ENCODE results near the gene DAAM1. TPM values are rescaled to one million over a fixed set of nuclear protein-coding genes. Genes with fewer than 3 reads are reported as not detected.
A peak's percentile ranks its signal among the peaks of the same experiment; 100 is the strongest.

The DAAM1 gene
- polyA plus RNA-seq, 3 donors: 3.2 to 6.3 (median 4.4) TPM

DNA sequence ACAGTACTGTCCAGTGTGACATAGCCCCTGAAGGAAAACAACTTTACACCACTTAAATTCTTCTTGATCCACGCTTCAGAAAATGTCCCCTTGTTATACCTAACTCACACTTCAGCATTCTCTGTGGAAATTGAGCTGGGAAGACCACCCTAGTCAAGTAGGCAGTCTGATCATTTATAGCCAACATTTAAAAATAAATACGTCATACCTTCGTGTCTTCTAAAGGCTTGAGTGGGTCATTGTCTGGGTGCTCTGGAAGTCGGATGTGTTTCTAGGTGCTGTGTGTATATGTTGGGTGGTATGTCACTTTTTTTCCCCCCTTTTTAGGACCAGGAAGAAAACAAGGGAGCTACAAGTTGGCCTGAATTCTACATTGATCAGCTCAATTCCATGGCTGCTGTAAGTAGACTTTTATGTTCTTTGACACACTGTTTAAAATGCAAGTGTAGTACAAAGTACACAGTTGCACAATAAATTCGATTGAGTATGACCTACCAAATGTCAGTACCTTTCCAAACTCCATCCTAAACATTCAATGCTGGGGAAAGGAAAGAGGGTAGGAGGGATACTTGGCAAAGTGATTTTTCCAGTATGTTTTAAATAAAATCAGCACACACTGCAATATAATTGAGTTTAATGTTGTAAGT is 126.6 kb downstream of the DAAM1 start:
- no peaks in the 10 kb centered on the region for H3K79me2 ChIP-seq (ENCODE audit: insufficient read depth, low read length)
- DNase-seq: no peak
- no peak overlapping the region for H3K9ac ChIP-seq (ENCODE audit: insufficient read depth, low read length, poor library complexity, severe bottlenecking)
- no peaks in the 10 kb centered on the region for H3K27me3 ChIP-seq (ENCODE audit: control insufficient read depth in 2 of 2, insufficient read depth in 2 of 2, low read length in 2 of 2)
- H3K27me3 Mint-ChIP-seq (ENCODE audit: low read depth in 3 of 3): no peaks in the 10 kb centered on the region
- intact Hi-C loops (cut with micrococcal nuclease): no loop called here
- H3K4me1 ChIP-seq (ENCODE audit: control insufficient read depth in 1 of 2, insufficient read depth in 2 of 2, low read length in 2 of 2): peaks cover 16 to 22% of the 10 kb centered on the region in 2 donors
- H3K9me3 Mint-ChIP-seq: no peaks in the 10 kb centered on the region
- no peaks in the 10 kb centered on the region for H4K20me1 ChIP-seq (ENCODE audit: insufficient read depth, low read length)
- 88% methylated on average over 1 of the region's 5 CpGs for WGBS (ENCODE audit: insufficient coverage)
- no peak overlapping the region for H2AFZ ChIP-seq (ENCODE audit: insufficient read depth, low read depth, low read length, poor library complexity, severe bottlenecking)
- H3K4me3 ChIP-seq (replicated peaks in 1 of 3; ENCODE audit: low read depth in 2 of 3, low read length in 3 of 3): no peak overlapping the region
- TF ChIP-seq, protein P1, sequence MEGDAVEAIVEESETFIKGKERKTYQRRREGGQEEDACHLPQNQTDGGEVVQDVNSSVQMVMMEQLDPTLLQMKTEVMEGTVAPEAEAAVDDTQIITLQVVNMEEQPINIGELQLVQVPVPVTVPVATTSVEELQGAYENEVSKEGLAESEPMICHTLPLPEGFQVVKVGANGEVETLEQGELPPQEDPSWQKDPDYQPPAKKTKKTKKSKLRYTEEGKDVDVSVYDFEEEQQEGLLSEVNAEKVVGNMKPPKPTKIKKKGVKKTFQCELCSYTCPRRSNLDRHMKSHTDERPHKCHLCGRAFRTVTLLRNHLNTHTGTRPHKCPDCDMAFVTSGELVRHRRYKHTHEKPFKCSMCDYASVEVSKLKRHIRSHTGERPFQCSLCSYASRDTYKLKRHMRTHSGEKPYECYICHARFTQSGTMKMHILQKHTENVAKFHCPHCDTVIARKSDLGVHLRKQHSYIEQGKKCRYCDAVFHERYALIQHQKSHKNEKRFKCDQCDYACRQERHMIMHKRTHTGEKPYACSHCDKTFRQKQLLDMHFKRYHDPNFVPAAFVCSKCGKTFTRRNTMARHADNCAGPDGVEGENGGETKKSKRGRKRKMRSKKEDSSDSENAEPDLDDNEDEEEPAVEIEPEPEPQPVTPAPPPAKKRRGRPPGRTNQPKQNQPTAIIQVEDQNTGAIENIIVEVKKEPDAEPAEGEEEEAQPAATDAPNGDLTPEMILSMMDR (IDR thresholded peaks at IDR 0.05): no peak
- H3K4me3 Mint-ChIP-seq: no peak overlapping the region
- H3K27ac ChIP-seq (ENCODE audit: low read depth in 1 of 2, low read length in 2 of 2): no peak overlapping the region
- H3K9me3 ChIP-seq (replicated peaks in 1 of 2; ENCODE audit: control insufficient read depth in 1 of 2, insufficient read depth in 1 of 2, low read length in 2 of 2): no peaks in the 10 kb centered on the region
- H3K4me1 Mint-ChIP-seq: peaks cover 23% of the 10 kb centered on the region
- H3K36me3 Mint-ChIP-seq: no peaks in the 10 kb centered on the region
- no peak overlapping the region for H3K4me2 ChIP-seq (replicated peaks; ENCODE audit: extremely low read depth, low read length, poor library complexity, severe bottlenecking)
- no peak overlapping the region for H3K27ac Mint-ChIP-seq
- no peaks in the 10 kb centered on the region for H3K36me3 ChIP-seq (replicated peaks in 1 of 2; ENCODE audit: control insufficient read depth in 1 of 2, insufficient read depth in 2 of 2, low read length in 2 of 2)

DNA sequence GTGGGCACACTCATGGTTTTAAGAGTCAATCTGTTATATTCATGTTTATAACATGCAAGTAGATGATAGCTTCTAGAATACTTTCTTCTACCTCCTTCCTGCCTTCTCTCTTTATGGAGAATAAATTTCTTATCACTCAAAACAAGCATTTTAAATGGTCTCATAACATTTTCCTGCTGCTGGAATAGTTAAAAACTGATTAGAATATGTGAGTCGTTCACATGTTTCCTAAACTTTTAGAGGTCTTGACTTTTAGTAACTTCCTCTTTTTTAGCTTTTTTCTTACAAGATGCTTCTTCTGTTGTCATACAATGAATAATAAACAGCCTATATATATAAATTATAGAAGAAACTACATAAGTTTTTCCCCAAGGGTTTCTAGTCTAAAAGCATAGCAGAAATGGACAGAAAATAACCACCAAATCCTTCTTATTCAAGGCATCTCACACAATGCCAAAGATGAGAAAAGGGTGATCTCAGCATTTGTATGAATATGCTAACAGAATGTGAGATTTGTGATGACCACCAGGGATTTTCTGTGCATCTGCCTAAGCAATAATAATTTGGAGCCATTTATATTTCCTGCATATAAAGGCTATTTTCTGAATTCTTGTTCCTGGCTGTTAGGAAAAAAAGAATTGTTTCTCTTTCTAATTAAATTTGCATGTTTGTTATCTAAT is 127.8 kb downstream of the DAAM1 start:
- Histone ChIP-seq H2AFZ (ENCODE audit: insufficient read depth, low read depth, low read length, poor library complexity, severe bottlenecking) (no peak overlapping the region), H3K4me1 (ENCODE audit: control insufficient read depth in 1 of 2, insufficient read depth in 2 of 2, low read length in 2 of 2) (peaks cover 27 to 34% of the 10 kb centered on the region in 2 donors), H3K27ac (ENCODE audit: low read depth in 1 of 2, low read length in 2 of 2) (peak overlapping the region in 1 of 2 donors; percentile 26), H4K20me1 (ENCODE audit: insufficient read depth, low read length) (no peaks in the 10 kb centered on the region), H3K9me3 (replicated peaks in 1 of 2; ENCODE audit: control insufficient read depth in 1 of 2, insufficient read depth in 1 of 2, low read length in 2 of 2) (no peaks in the 10 kb centered on the region), H3K79me2 (ENCODE audit: insufficient read depth, low read length) (no peaks in the 10 kb centered on the region), H3K36me3 (replicated peaks in 1 of 2; ENCODE audit: control insufficient read depth in 1 of 2, insufficient read depth in 2 of 2, low read length in 2 of 2) (no peaks in the 10 kb centered on the region), H3K9ac (ENCODE audit: insufficient read depth, low read length, poor library complexity, severe bottlenecking) (no peak overlapping the region), H3K4me2 (replicated peaks; ENCODE audit: extremely low read depth, low read length, poor library complexity, severe bottlenecking) (no peak overlapping the region), H3K27me3 (ENCODE audit: control insufficient read depth in 2 of 2, insufficient read depth in 2 of 2, low read length in 2 of 2) (no peaks in the 10 kb centered on the region), H3K4me3 (replicated peaks in 1 of 3; ENCODE audit: low read depth in 2 of 3, low read length in 3 of 3) (no peak overlapping the region)
- intact Hi-C loops (cut with micrococcal nuclease): no loop called here
- Mint-ChIP-seq H3K36me3 (no peaks in the 10 kb centered on the region), H3K27me3 (ENCODE audit: low read depth in 3 of 3) (no peaks in the 10 kb centered on the region), H3K4me1 (peaks cover 35% of the 10 kb centered on the region), H3K9me3 (no peaks in the 10 kb centered on the region), H3K27ac (peak overlapping the region in 1 of 7 donors; percentile 30), H3K4me3 (no peak overlapping the region)
- TF ChIP-seq, protein P1 (IDR thresholded peaks at IDR 0.05): no peak
- DNase-seq: peak in 1 of 3 donors; percentile 14
- no CpG with 5 or more reads among the region's 1 CpG for WGBS (ENCODE audit: insufficient coverage)
